GM12878 (cell line): ENCODE results near the gene PRAMEF14.
"Not testable (repeated sequence)": the region's sequence is repeated elsewhere in the genome, so short reads cannot be mapped to it uniquely, and the experiment has no call there.

Source experiments
- BHLHE40 ChIP-seq, 2 experiments: fragments of 450-650 bp in 1 of 2; IDR thresholded peaks; 2 replicates each; pipeline ENCODE4 v1.6.1; 2011 to 2017; ENCODE audit warnings: low read depth in 2 of 2, borderline replicate concordance in 1 of 2, improper control_type of control experiment in 1 of 2, low read length in 1 of 2, mild to moderate bottlenecking in 1 of 2
- CBFB ChIP-seq: IDR thresholded peaks from 2 replicates; pipeline ENCODE4 v1.6.1; 2016; ENCODE audit warnings: antibody characterized with exemption, low read depth
- CEBPB ChIP-seq, 2 experiments: fragments of 150-350 bp in 1 of 2; IDR thresholded peaks; 2 replicates each; pipeline ENCODE4 v1.6.1; 2012 to 2014; ENCODE audit warnings: low read depth in 2 of 2, low read length in 2 of 2, borderline replicate concordance in 1 of 2, inconsistent platforms in 1 of 2
- CHD1 ChIP-seq: IDR thresholded peaks from 2 replicates; pipeline ENCODE4 v1.6.1; 2012; ENCODE audit warnings: low read depth, low read length, improper control_type of control experiment
- EZH2 ChIP-seq: IDR thresholded peaks from 2 replicates; pipeline ENCODE4 v1.6.1; 2012; ENCODE audit warnings: low read depth, mild to moderate bottlenecking, control low read depth, inconsistent platforms, low read length, borderline replicate concordance; ENCODE audit not compliant: control insufficient read depth
- GABPA ChIP-seq: IDR thresholded peaks from 2 replicates; pipeline ENCODE4 v1.6.1; 2014; ENCODE audit warnings: antibody characterized with exemption, low read depth, mild to moderate bottlenecking, inconsistent platforms
- KAT2A ChIP-seq: conservative IDR thresholded peaks from 2 replicates; pipeline ENCODE4 v1.6.1; 2011; ENCODE audit warnings: low read depth, low read length; ENCODE audit not compliant: control insufficient read depth
- KDM1A ChIP-seq: fragments of 200-600 bp; sonication (generic); IDR thresholded peaks from 2 replicates; pipeline ENCODE4 v1.6.1; 2016; ENCODE audit warnings: borderline replicate concordance
- POLR2A ChIP-seq: IDR thresholded peaks from 2 replicates; pipeline ENCODE4 v1.6.1; 2011; ENCODE audit warnings: low read depth, mild to moderate bottlenecking, low read length
- POLR2AphosphoS5 ChIP-seq: IDR thresholded peaks from 2 replicates; pipeline ENCODE4 v1.6.1; 2011; ENCODE audit warnings: mild to moderate bottlenecking, low read length, inconsistent platforms
- RFX5 ChIP-seq: IDR thresholded peaks from 2 replicates; pipeline ENCODE4 v1.6.1; 2011; ENCODE audit warnings: low read depth, low read length, improper control_type of control experiment
- TAF1 ChIP-seq: IDR thresholded peaks from 2 replicates; pipeline ENCODE4 v1.6.1; 2011; ENCODE audit warnings: mild to moderate bottlenecking, low read depth, low read length, borderline replicate concordance
- TF ChIP-seq, protein P1 (sequence below), 3 experiments: IDR thresholded peaks in 2 of 3; conservative IDR thresholded peaks in 1 of 3; 2 replicates each; pipeline ENCODE4 v1.5.1; 2011; ENCODE audit warnings: low read depth in 3 of 3, low read length in 3 of 3, mild to moderate bottlenecking in 3 of 3, control low read depth in 2 of 3, moderate library complexity in 2 of 3, inconsistent platforms in 1 of 3, mixed read lengths in 1 of 3; ENCODE audit not compliant: control insufficient read depth in 2 of 3, insufficient read depth in 1 of 3; ENCODE audit errors: extremely low read depth in 1 of 3

GRCh38 chr1:13378983-13379382 lies 32.0 kb upstream of the PRAMEF14 start:
- TF ChIP-seq TAF1; KDM1A; CHD1; CEBPB (IDR thresholded peaks at IDR 0.05; ENCODE audit: borderline replicate concordance in 1 of 2, low read depth in 2 of 2, low read length in 2 of 2); GABPA; POLR2A; CBFB; EZH2; RFX5; BHLHE40 (IDR thresholded peaks at IDR 0.05; ENCODE audit: borderline replicate concordance in 1 of 2, low read depth in 2 of 2, low read length in 1 of 2); KAT2A; POLR2AphosphoS5: not testable (repeated sequence)
- TF ChIP-seq, protein P1, sequence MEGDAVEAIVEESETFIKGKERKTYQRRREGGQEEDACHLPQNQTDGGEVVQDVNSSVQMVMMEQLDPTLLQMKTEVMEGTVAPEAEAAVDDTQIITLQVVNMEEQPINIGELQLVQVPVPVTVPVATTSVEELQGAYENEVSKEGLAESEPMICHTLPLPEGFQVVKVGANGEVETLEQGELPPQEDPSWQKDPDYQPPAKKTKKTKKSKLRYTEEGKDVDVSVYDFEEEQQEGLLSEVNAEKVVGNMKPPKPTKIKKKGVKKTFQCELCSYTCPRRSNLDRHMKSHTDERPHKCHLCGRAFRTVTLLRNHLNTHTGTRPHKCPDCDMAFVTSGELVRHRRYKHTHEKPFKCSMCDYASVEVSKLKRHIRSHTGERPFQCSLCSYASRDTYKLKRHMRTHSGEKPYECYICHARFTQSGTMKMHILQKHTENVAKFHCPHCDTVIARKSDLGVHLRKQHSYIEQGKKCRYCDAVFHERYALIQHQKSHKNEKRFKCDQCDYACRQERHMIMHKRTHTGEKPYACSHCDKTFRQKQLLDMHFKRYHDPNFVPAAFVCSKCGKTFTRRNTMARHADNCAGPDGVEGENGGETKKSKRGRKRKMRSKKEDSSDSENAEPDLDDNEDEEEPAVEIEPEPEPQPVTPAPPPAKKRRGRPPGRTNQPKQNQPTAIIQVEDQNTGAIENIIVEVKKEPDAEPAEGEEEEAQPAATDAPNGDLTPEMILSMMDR (IDR thresholded peaks at IDR 0.05 in 2 of 3, conservative IDR thresholded peaks at IDR 0.05 in 1 of 3; ENCODE audit: control insufficient read depth in 2 of 3, extremely low read depth in 1 of 3, insufficient read depth in 1 of 3, low read depth in 3 of 3, low read length in 3 of 3), result not testable (repeated sequence)
